PC-9 (cell line): ENCODE measurements around the gene TDRD1.

Source experiments
- EZH2 ChIP-seq: fragments of 200-600 bp; sonication (generic); IDR thresholded peaks from 2 replicates; pipeline ENCODE4 v1.8.0; 2017; ENCODE audit warnings: antibody characterized with exemption, low read depth
- TF ChIP-seq, protein P1 (sequence below): fragments of 200-600 bp; sonication (generic); conservative IDR thresholded peaks from 2 replicates; pipeline ENCODE4 v1.6.1; 2017; ENCODE audit warnings: mixed run types, antibody characterized with exemption, mild to moderate bottlenecking, moderate library complexity

DNA sequence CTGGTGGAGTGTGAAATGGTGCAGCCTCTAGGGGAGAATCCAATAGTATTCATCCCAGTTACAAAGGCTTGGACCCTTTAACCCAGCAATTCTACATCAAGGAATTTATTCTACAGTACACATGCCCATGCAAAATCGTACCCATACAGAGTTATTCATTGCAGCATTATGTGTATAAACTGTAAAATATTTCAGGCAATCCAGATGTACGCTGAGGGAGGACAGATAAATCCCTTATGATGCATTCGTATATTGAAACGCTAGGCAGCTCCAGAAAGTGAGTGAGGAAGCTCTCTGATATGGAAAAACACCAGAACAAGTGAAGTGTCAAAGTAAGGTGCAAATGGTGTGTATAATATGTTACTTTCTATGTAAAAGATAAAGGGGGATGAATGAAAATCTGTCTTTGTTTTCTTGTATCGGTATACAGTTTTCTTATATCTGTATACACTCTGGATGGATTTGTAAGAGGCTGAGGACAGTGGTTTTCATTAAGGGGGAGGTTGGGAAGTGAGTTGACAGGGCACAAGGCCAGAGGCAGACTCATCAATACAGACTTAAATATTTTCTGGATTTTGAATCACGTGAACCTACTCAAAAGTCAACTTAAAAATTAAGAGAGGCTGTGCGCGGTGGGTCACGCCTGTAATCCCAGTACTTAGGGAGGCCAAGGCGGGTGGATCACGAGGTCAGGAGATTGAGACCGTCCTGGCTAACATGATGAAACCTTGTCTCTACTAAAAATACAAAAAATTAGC lies 77.0 kb downstream of the TDRD1 start:
- no peak for TF ChIP-seq EZH2
- TF ChIP-seq, protein P1, sequence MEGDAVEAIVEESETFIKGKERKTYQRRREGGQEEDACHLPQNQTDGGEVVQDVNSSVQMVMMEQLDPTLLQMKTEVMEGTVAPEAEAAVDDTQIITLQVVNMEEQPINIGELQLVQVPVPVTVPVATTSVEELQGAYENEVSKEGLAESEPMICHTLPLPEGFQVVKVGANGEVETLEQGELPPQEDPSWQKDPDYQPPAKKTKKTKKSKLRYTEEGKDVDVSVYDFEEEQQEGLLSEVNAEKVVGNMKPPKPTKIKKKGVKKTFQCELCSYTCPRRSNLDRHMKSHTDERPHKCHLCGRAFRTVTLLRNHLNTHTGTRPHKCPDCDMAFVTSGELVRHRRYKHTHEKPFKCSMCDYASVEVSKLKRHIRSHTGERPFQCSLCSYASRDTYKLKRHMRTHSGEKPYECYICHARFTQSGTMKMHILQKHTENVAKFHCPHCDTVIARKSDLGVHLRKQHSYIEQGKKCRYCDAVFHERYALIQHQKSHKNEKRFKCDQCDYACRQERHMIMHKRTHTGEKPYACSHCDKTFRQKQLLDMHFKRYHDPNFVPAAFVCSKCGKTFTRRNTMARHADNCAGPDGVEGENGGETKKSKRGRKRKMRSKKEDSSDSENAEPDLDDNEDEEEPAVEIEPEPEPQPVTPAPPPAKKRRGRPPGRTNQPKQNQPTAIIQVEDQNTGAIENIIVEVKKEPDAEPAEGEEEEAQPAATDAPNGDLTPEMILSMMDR: no peak
